Naive thymus-derived CD8-positive, alpha-beta T cell (primary cell): Measurements from ENCODE around the gene SALL3. TPM values are rescaled to one million over a fixed set of nuclear protein-coding genes. Genes with fewer than 3 reads are reported as not detected.
A peak's percentile ranks its signal among the peaks of the same experiment; 100 is the strongest.
"Not testable (repeated sequence)": the region's sequence is repeated elsewhere in the genome, so short reads cannot be mapped to it uniquely, and the experiment has no call there.

Experiments used
- ATAC-seq, 2 donors: fragments of 150-1000 bp; cut with Tn5 transposase in 1 of 2; sonication (Bioruptor Pico), chemical (Tn5 transposase) in 1 of 2; 1 replicate in 1 of 2; 2 replicates in 1 of 2; pipeline ENCODE4 v1.10.0; 2021; ENCODE audit warnings: mild to moderate bottlenecking in 2 of 2, moderate library complexity in 2 of 2
- POLR2A ChIA-PET: fragments of 350-600 bp; sonication (Branson Sonifier 250); formaldehyde crosslinking; loops from one replicate; lab custom pipeline; 2021; ENCODE audit warnings: antibody characterized with exemption; lab: Charles Lee
- DNase-seq, 10 donors: peaks; one replicate each; pipeline versions ENCODE4 v3.0.0 to v3.0.0-alpha.2; 2020 to 2022
- H3K27ac Mint-ChIP-seq, 10 donors: one replicate each; pipeline ENCODE4 v1.8.0; 2020 to 2022; ENCODE audit warnings: mild to moderate bottlenecking in 10 of 10, mixed read lengths in 10 of 10, moderate library complexity in 4 of 10, inconsistent platforms in 1 of 10
- H3K27me3 Mint-ChIP-seq, 5 donors: one replicate each; pipeline ENCODE4 v1.8.0; 2021 to 2022; ENCODE audit warnings: mixed read lengths in 5 of 5
- H3K36me3 Mint-ChIP-seq, 3 donors: one replicate each; pipeline ENCODE4 v1.8.0; 2020 to 2022; ENCODE audit warnings: mixed read lengths in 3 of 3, mild to moderate bottlenecking in 2 of 3, inconsistent platforms in 1 of 3
- H3K4me1 Mint-ChIP-seq, 4 donors: one replicate each; pipeline ENCODE4 v1.8.0; 2021 to 2022; ENCODE audit warnings: mixed read lengths in 4 of 4
- H3K4me3 Mint-ChIP-seq, 10 donors: one replicate each; pipeline ENCODE4 v1.8.0; 2020 to 2022; ENCODE audit warnings: mild to moderate bottlenecking in 10 of 10, mixed read lengths in 10 of 10, moderate library complexity in 6 of 10, inconsistent platforms in 1 of 10
- H3K9me3 Mint-ChIP-seq, 9 donors: one replicate each; pipeline ENCODE4 v1.8.0; 2020 to 2022; ENCODE audit warnings: mixed read lengths in 9 of 9, mild to moderate bottlenecking in 3 of 9, inconsistent platforms in 1 of 9, moderate library complexity in 1 of 9
- polyA plus RNA-seq, 3 donors: library from polyadenylated mRNA; unstranded; fragments of 300-500 nt; fragmentation: Illumina TruSeq; gene quantifications; one replicate each; pipeline ENCODE4 v1.2.3, GENCODE V29; 2021
- total RNA-seq, 8 experiments: library from RNA in 2 of 8; stranded (reverse) in 2 of 8; gene quantifications; one replicate each; pipeline ENCODE4 v1.2.3 and lab custom pipeline; 2021 to 2026

SALL3 gene
- total RNA-seq: not detected
- not detected for polyA plus RNA-seq
- 0 to 0.25 (median 0.07) reads per million in 6 experiments for total RNA-seq (lab: John Stamatoyannopoulos, UW)

- DNase-seq (no peak), ATAC-seq (no peak)
- peak within 1 kb of the TSS in 3 of 10 donors; percentile 45 to 48 (median 45) for H3K4me3 Mint-ChIP-seq
- peaks cover 0 to 4% (median 0%) of the 10 kb centered on the region in 9 donors for H3K9me3 Mint-ChIP-seq
- H3K27ac Mint-ChIP-seq: no peak within 1 kb of the TSS
- H3K36me3 Mint-ChIP-seq: peaks cover 0 to 6% (median 0%) of the 10 kb centered on the region in 3 donors
- POLR2A ChIA-PET: no interaction called here
- peaks cover 28 to 70% (median 52%) of the 10 kb centered on the region in 5 donors for H3K27me3 Mint-ChIP-seq
- H3K4me1 Mint-ChIP-seq: peaks cover 8 to 21% (median 18%) of the 10 kb centered on the region in 4 donors
Measured at GRCh38 chr18:78979730-78980278, at the start of gene SALL3. SALL3 (plus strand) TSS chr18:78979818; CDS start chr18:78980275, 457 bp downstream.

- Mint-ChIP-seq H3K4me1 (no peaks in the 10 kb centered on the region), H3K27ac (no peak overlapping the region), H3K27me3 (peaks cover 0 to 10% (median 0%) of the 10 kb centered on the region in 5 donors), H3K36me3 (no peaks in the 10 kb centered on the region), H3K4me3 (no peak overlapping the region), H3K9me3 (no peaks in the 10 kb centered on the region)
- no peak for ATAC-seq
- no peak for DNase-seq
- POLR2A ChIA-PET: no interaction called here
Measured at GRCh38 chr18:78932281-78932680, 47.3 kb upstream of the SALL3 start.

- ATAC-seq: no peak
- Mint-ChIP-seq H3K9me3 (no peaks in the 10 kb centered on the region), H3K27ac (no peak overlapping the region), H3K27me3 (peaks cover 0 to 10% (median 0%) of the 10 kb centered on the region in 5 donors), H3K4me3 (no peak overlapping the region), H3K4me1 (no peaks in the 10 kb centered on the region), H3K36me3 (no peaks in the 10 kb centered on the region)
- no peak for DNase-seq
- POLR2A ChIA-PET: no interaction called here
Measured at GRCh38 chr18:78934003-78934402, 45.6 kb upstream of the SALL3 start.

- POLR2A ChIA-PET: no interaction called here
- Mint-ChIP-seq H3K4me1 (no peaks in the 10 kb centered on the region), H3K27me3 (peaks cover 0 to 10% (median 0%) of the 10 kb centered on the region in 5 donors), H3K36me3 (no peaks in the 10 kb centered on the region), H3K27ac (peak overlapping the region in 1 of 10 donors; percentile 42), H3K4me3 (no peak overlapping the region), H3K9me3 (no peaks in the 10 kb centered on the region)
- ATAC-seq (no peak), DNase-seq (no peak)
Measured at GRCh38 chr18:78934551-78935225, 44.9 kb upstream of the SALL3 start.

GRCh38 chr18:78935406-78935805 is 44.2 kb upstream of the SALL3 start:
- POLR2A ChIA-PET: no interaction called here

GRCh38 chr18:78936251-78937005 is 43.2 kb upstream of the SALL3 start:
- Mint-ChIP-seq H3K27me3 (peaks cover 0 to 10% (median 0%) of the 10 kb centered on the region in 5 donors), H3K9me3 (no peaks in the 10 kb centered on the region), H3K36me3 (no peaks in the 10 kb centered on the region), H3K4me1 (no peaks in the 10 kb centered on the region), H3K27ac (no peak overlapping the region), H3K4me3 (no peak overlapping the region)
- DNase-seq: no peak
- POLR2A ChIA-PET: no interaction called here
- ATAC-seq: no peak

More at GRCh38 chr18:78935406-78935805, 44.2 kb upstream of the SALL3 start:
- Mint-ChIP-seq H3K36me3 (no peaks in the 10 kb centered on the region), H3K27me3 (peaks cover 0 to 10% (median 0%) of the 10 kb centered on the region in 5 donors), H3K4me1 (no peaks in the 10 kb centered on the region), H3K4me3 (no peak overlapping the region), H3K9me3 (no peaks in the 10 kb centered on the region), H3K27ac (no peak overlapping the region)
- DNase-seq (no peak), ATAC-seq (no peak)

GRCh38 chr18:78937166-78937565 is 42.5 kb upstream of the SALL3 start:
- no peaks in the 10 kb centered on the region for H3K36me3 Mint-ChIP-seq
- H3K27ac Mint-ChIP-seq: no peak overlapping the region
- peaks cover 0 to 10% (median 0%) of the 10 kb centered on the region in 5 donors for H3K27me3 Mint-ChIP-seq
- POLR2A ChIA-PET: no interaction called here
- H3K4me3 Mint-ChIP-seq: no peak overlapping the region
- no peak for ATAC-seq
- no peaks in the 10 kb centered on the region for H3K4me1 Mint-ChIP-seq
- no peaks in the 10 kb centered on the region for H3K9me3 Mint-ChIP-seq
- no peak for DNase-seq

- Mint-ChIP-seq H3K27me3 (peaks cover 0 to 12% (median 9%) of the 10 kb centered on the region in 5 donors), H3K4me3 (no peak overlapping the region), H3K9me3 (peaks cover 0 to 1% (median 0%) of the 10 kb centered on the region in 9 donors), H3K36me3 (no peaks in the 10 kb centered on the region), H3K4me1 (no peaks in the 10 kb centered on the region), H3K27ac (no peak overlapping the region)
- POLR2A ChIA-PET: no interaction called here
- no peak for DNase-seq
- no peak for ATAC-seq
Measured at GRCh38 chr18:78939105-78939504, 40.5 kb upstream of the SALL3 start.

GRCh38 chr18:78939734-78940494 is 39.7 kb upstream of the SALL3 start:
- DNase-seq (no peak), ATAC-seq (no peak)
- H3K36me3 Mint-ChIP-seq: no peaks in the 10 kb centered on the region
- H3K9me3 Mint-ChIP-seq: peaks cover 0 to 1% (median 0%) of the 10 kb centered on the region in 9 donors
- no peaks in the 10 kb centered on the region for H3K4me1 Mint-ChIP-seq
- no peak overlapping the region for H3K27ac Mint-ChIP-seq
- POLR2A ChIA-PET: no interaction called here
- H3K27me3 Mint-ChIP-seq: peaks cover 0 to 15% (median 12%) of the 10 kb centered on the region in 5 donors
- H3K4me3 Mint-ChIP-seq: no peak overlapping the region

- DNase-seq, POLR2A ChIA-PET, ATAC-seq: not testable (repeated sequence)
Measured at GRCh38 chr18:78942236-78942635, 37.4 kb upstream of the SALL3 start.

GRCh38 chr18:78945628-78946027 is 34.0 kb upstream of the SALL3 start:
- ATAC-seq: no peak
- Mint-ChIP-seq H3K27ac (no peak overlapping the region), H3K9me3 (peaks cover 0 to 1% (median 0%) of the 10 kb centered on the region in 9 donors), H3K4me1 (no peaks in the 10 kb centered on the region), H3K4me3 (no peak overlapping the region), H3K36me3 (no peaks in the 10 kb centered on the region), H3K27me3 (peaks cover 12 to 48% (median 18%) of the 10 kb centered on the region in 5 donors)
- POLR2A ChIA-PET: no interaction called here
- DNase-seq: no peak

More at GRCh38 chr18:78942236-78942635, 37.4 kb upstream of the SALL3 start:
- H3K9me3 Mint-ChIP-seq, H3K27ac Mint-ChIP-seq, H3K4me1 Mint-ChIP-seq, H3K36me3 Mint-ChIP-seq, H3K4me3 Mint-ChIP-seq: not testable (repeated sequence)
- peaks cover 7 to 29% (median 18%) of the 10 kb centered on the region in 5 donors for H3K27me3 Mint-ChIP-seq

- POLR2A ChIA-PET: no interaction called here
- H3K36me3 Mint-ChIP-seq: peaks cover 0 to 4% (median 0%) of the 10 kb centered on the region in 3 donors
- H3K4me1 Mint-ChIP-seq: no peaks in the 10 kb centered on the region
- DNase-seq (no peak), ATAC-seq (no peak)
- H3K9me3 Mint-ChIP-seq: peaks cover 0 to 9% (median 3%) of the 10 kb centered on the region in 9 donors
- no peak overlapping the region for H3K4me3 Mint-ChIP-seq
- no peak overlapping the region for H3K27ac Mint-ChIP-seq
- H3K27me3 Mint-ChIP-seq: peaks cover 12 to 48% (median 18%) of the 10 kb centered on the region in 5 donors
Measured at GRCh38 chr18:78947291-78947690, 32.3 kb upstream of the SALL3 start.
